NCI-H1092 (cell line): ENCODE measurements around the gene RGPD4.

Source experiments
- DNase-seq: peaks from one replicate; lab custom pipeline; 2025; lab: John Stamatoyannopoulos, UW

Gene RGPD4

GRCh38 chr2:107931412-107931811 is 104.7 kb downstream of the RGPD4 start:
- DNase-seq, result no peak

- no peak for DNase-seq
Observed at GRCh38 chr2:107932488-107932887, 105.8 kb downstream of the RGPD4 start.

GRCh38 chr2:107932979-107933378 is 106.3 kb downstream of the RGPD4 start:
- DNase-seq, result no peak

GRCh38 chr2:107936433-107937359 is 110.0 kb downstream of the RGPD4 start:
- no peak for DNase-seq
